Measurements from ENCODE around the gene TEAD3.
"Not testable (repeated sequence)": the region's sequence is repeated elsewhere in the genome, so short reads cannot be mapped to it uniquely, and the experiment has no call there.

The TEAD3 gene

GRCh38 chr6:35496841-35497570 is at the start of gene TEAD3:
TSS of gene TEAD3 (minus strand) at chr6:35497079.
- peak; percentile 22 for DNase-seq (ENCODE audit: low spot score)

GRCh38 chr6:35544769-35545361 is 48.0 kb upstream of the TEAD3 start:
- no peak for DNase-seq (ENCODE audit: low spot score)

DNA sequence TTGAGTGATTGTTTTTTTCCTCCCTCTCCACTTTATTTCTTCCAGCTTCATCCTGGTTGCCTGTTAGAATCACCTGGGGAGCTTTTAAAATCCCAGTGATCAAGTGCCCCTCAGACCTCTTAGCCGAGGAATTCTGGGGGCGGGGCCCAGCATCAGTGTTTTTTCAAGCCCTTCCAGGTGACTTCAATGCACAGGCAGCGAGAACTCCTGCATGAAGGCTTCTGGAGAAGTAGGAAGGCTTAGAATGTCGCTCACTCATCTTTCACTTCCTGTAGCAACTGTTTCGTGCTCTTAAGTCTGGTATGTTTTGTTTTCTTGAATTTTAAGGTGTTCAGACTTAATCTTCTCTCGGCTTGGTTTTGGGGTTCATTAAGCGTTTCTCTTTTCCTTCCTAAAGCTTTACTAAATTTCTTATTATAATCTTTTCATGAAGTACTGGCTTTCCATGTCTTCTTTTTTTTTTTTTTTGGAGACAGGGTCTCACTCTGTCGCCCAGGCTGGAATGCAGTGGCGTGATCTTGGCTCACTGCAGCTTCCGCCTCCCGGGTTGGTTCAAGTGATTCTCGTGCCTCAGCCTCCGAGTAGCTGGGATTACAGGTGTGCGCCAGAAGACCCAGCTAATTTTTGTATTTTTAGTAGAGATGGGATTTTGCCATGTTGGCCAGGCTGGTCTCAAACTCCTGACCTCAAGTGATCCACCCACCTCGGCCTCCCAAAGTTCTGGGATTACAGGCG is 46.7 kb upstream of the TEAD3 start:
- no peak for DNase-seq (ENCODE audit: low spot score)

GRCh38 chr6:35541836-35542235 is 45.0 kb upstream of the TEAD3 start:
- DNase-seq (ENCODE audit: low spot score), result no peak

GRCh38 chr6:35539223-35539622 is 42.3 kb upstream of the TEAD3 start:
- no peak for DNase-seq (ENCODE audit: low spot score)

- not testable (repeated sequence) for DNase-seq (ENCODE audit: low spot score)
Measured at GRCh38 chr6:35535847-35536246, 39.0 kb upstream of the TEAD3 start.

- DNase-seq (ENCODE audit: low spot score), result no peak
Measured at GRCh38 chr6:35534407-35535170, 37.7 kb upstream of the TEAD3 start.

DNA sequence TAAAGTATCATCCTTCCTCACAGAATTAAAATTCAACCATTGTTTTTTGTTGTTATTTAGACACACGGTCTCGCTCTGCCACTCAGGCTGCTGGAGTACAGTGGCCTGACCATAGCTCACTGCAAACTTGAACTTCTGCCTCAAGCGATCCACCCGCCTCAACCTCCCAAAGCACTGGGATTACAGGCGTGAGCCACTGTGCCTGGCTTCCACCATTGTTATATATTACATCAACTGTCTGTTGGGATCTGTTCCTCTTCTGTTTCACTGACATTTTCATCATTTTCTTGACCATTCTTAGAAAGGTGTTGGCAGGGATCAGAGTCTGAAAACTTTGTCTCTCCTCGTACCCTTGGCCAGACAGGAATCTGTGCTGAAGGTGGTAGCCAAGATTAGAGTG is 37.1 kb upstream of the TEAD3 start:
- no peak for DNase-seq (ENCODE audit: low spot score)

DNA sequence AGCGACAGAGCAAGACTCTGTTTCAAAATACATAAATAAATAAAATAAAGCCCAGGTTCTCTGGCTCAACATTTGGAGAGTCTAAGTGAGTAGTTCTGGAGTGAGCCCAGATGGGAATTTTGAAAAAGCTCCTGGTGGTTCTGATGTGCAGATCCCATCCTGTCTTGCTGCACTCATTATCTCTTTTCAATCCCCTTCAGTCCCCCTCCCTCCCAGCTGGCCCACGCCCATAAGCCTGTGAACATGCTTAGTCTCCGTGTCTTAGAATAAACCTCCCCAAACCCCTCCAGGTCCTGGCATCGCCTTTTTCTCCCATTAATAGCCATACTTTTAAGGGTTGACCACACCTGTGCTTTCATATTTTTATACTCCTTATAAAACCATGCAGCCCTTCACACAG is 35.2 kb upstream of the TEAD3 start:
- no peak for DNase-seq (ENCODE audit: low spot score)

GRCh38 chr6:35524380-35525020 is 27.6 kb upstream of the TEAD3 start:
- DNase-seq (ENCODE audit: low spot score), result no peak

- DNase-seq (ENCODE audit: low spot score), result peak; percentile 68
Measured at GRCh38 chr6:35522660-35523658, 26.1 kb upstream of the TEAD3 start.

DNA sequence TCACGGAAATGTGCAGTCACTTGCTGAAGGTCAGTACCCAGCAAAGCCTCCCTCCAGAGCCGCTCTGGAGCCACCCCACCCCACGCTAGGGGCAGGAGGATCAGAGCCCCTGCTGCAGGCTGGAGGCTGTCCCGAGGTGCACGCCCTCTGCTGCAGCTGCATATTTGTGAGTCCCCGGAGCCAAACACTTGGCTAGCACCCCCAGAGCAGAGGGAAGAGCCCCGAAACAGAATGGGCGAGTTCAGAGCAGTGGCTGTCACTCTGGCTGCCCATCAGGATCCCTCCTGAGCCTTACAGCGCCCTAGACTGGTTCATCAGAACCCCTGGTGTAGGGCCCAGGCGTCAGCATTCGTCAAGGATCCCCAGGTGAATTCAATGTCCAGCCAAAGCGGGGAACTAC is 25.3 kb upstream of the TEAD3 start:
- DNase-seq (ENCODE audit: low spot score), result no peak

DNA sequence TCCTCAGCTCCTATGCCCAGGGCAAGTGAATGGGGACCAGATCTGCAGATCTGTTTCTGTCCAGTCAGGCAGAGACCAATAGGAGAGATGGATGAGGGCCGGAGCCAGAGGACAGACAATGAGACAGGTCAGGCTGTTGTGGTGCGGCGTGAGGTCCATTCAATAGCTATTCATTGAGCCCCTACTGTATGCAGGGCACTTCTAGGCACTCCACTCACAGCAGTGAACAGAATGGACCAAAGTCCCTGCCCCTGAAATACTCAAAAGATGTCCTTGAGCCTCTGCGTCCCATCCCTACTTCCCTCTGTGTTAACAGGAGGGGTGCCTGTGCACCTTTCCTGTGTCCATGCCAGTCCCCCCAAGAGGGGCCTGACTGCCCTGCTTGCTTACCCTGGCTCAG is 24.4 kb upstream of the TEAD3 start:
- no peak for DNase-seq (ENCODE audit: low spot score)

GRCh38 chr6:35519313-35520015 is 22.6 kb upstream of the TEAD3 start:
- DNase-seq (ENCODE audit: low spot score), result no peak

DNA sequence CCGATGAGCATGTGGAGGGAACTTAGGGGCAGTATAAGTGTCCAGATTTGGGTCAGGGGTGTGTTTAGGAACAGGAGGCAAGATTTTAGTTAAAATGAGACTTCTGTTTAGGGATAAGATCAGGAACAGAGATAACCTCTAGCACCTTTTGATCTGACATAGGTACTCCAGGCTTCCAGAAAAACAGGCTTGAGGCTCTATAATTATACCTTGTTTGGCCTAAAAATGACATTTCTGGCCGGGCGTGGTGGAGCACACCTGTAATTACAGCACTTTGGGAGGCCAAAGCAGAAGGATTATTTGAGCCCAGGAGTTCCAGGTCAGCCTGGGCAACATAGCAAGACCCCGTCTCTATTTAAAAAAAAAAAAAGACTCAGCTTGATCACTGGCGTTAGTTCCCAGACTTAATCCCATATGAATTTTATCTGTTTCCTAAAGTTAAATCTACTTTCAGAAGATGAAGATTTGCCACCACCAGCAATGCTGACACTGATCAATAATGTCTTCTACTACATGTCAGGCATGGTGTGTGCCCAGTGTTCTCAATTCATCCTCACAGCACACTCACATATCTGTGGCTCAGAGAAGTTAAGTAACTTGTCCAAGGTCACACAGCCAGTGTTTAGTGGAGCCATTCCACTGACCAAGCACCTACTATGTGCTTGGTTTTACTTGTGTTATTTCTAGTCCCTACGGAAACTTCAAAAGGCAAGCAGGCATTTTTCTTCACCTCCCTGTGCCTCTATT is 21.9 kb upstream of the TEAD3 start:
- no peak for DNase-seq (ENCODE audit: low spot score)

- not testable (repeated sequence) for DNase-seq (ENCODE audit: low spot score)
Measured at GRCh38 chr6:35517978-35518377, 21.1 kb upstream of the TEAD3 start.

DNA sequence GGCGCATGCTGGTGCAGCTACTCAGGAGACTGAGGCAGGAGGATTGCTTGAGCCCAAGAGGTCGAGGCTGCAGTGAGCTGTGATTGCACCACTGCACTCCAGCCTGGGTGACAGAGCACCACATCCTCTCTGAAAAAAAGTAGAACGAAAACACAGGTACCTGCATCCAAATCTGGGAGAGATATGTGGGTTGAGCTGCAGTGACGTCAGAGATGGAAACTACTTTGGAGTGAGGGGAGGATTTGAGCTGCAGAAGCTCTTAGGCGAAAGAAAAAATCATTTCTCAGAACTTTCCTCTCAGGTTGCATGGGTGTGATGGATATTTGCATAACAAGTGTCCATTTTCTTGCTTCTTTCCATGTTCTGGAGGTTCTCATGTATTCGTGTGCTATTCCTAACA is 19.8 kb upstream of the TEAD3 start:
- DNase-seq (ENCODE audit: low spot score), result no peak

DNA sequence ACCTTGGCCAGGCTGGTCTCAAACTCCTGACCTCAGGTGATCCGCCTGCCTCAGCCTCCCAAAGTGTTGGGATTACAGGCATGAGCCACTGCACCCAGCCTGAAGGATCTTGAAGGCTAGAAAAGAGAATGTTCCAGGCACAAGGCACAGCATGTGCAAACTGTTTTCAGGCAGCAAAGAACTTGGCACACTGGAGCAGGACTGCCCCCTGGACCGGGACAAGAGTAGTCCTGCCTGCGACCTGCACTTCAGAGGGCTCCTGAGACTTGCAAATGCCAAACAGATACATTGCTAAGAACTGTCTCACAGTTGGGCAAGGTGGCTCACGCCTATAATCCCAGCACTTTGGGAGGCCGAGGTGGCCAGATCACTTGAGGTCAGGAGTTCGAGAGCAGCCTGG is 19.1 kb upstream of the TEAD3 start:
- not testable (repeated sequence) for DNase-seq (ENCODE audit: low spot score)

- DNase-seq (ENCODE audit: low spot score), result no peak
Measured at GRCh38 chr6:35514587-35514986, 17.7 kb upstream of the TEAD3 start.
